ENCODE results near the gene PEG3.
"Not testable (repeated sequence)": the region's sequence is repeated elsewhere in the genome, so short reads cannot be mapped to it uniquely, and the experiment has no call there.

The PEG3 gene

DNA sequence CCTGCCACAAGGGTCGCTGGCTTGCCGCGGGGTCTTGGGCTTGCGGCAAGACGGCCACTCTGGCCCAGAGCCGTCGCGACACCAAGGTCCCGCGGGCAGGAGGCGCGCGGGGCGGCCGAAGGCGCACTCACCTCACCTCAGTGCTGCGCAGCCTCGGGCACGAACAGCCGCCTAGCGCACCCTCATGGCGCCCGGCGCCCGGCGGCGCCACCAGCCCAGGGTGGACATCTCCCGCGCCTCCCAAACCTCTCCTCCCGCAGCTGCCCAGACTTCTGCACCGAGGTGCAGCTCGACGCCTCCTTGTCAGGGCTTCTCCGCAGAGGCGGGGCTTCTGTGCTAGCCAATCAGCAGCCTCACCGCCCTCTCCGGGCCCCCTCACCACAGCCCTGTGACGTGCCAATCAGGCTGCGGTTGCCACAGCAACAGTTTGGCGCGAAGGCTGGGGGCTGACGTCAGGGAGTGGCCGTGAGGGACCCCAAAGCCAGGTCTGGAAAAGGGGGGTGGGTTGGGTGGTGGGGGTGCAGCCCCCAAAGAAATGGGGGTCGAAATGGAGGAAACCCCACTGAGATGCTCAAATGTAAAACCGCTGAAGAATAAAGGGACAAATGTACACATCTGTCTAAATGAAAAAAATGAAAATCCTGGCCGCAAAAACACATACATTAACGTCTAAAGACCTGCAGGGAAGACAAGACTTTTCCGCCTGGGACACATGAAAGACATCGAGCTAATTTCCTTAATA is at the start of gene PEG3, which contains the start of gene ZIM2:
Gene PEG3, minus strand, starts transcription at position 276 of the 742 bp plus-strand sequence. CDS start 16,071 bp downstream, outside the sequence.
Gene ZIM2, minus strand, starts transcription at position 276 of the 742 bp plus-strand sequence. CDS start 16,449 bp downstream, outside the sequence.
- peak; percentile 94 for DNase-seq

DNA sequence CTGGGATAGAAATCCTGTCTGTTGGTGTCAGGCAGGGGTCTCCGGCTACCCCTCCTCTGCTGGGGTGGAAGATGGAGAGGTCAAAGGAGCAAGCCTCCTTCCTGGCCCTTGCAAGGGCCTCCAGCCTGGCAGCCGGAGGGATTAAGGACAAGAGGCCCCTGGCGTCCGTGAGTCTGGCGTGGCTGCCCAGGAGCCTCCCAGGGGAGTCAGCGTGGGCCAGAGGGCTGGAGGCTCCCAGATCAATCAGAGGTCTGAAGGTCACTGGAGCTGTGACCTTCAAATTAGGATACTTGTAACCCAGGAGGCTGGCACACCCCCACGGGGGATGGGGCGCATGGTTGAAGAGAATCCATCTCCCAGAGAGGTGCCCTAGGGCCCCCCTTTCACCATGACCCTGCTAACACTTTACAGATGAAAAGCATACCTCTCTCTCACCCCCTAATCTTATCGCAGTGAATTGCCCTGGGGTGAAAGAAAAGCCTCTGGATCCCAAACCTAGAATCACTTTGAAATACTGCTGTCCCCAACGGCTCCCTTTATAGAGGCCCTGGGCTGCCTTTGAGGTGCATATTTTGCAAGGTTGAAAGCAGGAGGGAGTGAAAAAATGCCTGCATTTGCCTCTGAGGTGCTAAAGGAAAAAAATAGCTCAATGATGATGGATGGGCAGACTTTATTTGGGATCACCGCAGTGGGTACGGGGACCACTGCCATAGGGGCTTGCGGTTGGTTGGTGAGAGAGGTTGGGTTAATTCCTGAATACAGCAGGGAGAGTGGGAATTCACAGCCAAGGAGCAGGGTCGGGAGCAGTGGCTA is 44.9 kb upstream of the PEG3 start:
- no peak for DNase-seq

DNA sequence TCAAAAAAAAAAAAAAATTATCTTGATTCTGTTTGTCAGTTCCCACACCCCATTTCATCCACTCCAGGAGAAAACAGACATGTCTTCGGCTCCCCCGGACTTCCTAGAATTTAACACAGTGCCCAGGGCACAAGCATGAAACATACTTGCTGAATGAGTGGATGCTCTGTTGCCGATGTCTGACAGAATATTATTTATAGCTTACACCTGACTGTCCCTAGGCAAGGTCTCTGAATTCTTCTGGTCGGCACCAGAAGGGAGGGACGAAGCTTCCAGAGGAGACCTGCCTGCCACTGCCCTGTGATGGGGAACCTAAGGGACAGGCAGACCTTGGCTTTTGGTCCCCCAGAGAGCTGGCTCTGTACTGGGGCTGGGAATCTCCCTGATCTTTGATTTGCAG is 43.9 kb upstream of the PEG3 start:
- no peak for DNase-seq

DNA sequence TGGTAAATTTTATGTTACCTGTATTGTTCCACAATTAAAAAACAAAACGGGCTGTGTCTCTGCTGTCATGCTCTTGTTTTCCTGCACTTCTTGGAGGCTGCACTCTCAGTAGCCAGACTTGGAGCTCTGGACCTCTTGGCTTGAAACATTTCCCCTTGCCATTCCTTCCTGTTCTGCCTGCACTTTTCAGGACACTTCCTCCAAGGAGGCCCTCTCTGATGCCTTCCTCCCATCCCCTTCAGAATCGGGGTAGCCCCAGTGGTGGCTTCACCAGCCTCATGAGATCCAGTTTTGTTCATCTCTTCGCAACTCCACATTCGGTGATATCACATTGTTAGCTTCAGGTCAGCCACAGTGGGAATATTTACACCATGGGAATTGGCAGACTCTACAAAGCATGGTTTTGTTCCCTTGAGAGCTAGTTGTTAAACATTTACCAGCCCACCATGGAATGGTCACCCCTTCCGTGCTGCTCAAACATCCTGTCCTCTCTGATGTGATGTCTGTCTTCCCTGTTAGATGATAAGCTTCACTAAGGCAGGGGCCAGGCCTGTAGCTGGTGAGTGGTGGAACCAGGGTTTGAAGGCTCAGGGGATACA is 40.2 kb upstream of the PEG3 start:
- no peak for DNase-seq

DNA sequence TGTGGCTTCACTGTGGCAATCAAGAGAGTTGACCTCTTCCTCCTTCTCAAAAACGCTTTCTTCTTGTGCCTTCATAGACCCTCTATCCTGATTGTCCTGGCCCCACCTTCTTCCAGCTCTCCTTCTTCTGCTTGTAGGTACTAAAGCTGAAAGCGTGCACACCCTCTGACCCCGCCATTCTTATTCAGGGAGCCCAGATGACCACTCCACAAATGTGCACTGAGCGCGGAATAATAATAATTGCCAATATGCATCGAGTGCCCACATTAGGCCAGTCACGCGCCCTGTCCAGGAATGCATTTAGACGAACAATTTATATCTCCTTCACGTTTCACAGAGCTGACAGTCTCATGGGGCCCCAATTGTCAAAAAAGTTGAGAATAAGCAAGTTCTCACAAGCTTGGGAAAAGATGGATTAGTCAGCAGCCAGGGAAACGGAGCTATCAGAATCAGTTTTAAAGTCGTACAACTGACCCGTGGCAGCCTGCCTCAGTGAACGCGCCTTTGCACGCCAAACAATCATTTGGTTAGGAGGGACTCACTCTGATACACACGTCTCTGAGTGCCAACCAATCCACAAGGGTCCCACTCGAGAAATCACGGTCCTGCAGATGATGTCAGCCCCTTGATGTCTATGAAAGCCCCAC is 36.7 kb upstream of the PEG3 start:
- DNase-seq, result no peak

DNA sequence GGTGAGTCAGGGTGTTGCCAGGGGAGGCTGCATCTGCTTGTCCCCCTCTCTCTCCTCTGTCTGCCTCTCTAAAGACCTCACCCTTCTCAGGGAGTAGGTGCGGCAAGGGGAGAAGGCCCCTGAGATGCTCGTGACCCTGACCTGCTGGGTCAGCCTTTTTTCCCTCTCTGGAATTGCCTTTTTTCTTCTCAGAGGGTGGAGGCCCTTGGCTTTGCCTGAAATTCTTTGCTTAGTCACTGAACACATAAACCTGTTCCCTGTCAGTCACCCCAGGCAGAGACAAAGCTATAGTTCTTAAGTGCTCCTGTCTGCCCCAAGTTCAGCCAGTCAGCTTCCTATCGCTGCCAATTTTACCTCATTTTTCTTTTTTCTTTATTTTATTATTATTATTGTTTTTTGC is 35.2 kb upstream of the PEG3 start:
- no peak for DNase-seq

DNA sequence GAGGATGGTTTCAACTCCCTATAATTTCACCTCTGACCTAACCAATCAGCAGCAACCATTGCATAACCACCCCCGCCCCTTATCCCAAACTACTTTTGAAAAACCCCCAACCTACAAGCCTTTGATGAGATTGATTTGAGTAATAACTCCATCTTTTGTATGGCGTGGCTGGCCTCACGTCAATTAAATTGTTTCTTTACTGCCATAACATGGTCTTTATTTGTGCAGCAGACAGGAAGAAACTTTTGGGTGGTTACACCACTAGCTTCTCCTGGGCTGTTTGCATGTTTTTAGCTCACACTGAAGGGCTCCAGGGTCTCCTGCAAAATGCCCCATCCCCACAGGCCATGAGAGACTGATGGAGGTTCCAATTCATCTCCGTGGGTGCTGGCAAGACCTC is 34.0 kb upstream of the PEG3 start:
- DNase-seq, result no peak

DNA sequence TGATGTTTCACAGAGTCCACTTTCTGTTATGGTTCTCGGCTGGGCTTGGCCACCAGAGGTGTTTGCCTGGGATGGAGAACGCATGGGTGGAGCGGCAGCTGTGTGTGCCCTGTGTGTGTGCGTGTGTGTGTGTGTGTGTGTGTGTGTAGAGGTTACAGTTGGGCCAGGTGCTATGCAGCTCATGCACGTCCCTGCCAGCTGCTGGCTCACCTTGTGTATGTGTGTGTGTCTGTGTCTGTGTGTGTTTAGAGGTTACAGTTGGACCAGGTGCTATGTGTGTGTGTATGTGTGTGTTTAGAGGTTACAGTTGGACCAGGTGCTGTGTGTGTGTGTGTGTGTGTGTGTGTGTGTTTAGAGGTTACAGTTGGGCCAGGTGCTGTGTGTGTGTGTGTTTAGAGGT is 33.0 kb upstream of the PEG3 start:
- DNase-seq, result peak; percentile 42

DNA sequence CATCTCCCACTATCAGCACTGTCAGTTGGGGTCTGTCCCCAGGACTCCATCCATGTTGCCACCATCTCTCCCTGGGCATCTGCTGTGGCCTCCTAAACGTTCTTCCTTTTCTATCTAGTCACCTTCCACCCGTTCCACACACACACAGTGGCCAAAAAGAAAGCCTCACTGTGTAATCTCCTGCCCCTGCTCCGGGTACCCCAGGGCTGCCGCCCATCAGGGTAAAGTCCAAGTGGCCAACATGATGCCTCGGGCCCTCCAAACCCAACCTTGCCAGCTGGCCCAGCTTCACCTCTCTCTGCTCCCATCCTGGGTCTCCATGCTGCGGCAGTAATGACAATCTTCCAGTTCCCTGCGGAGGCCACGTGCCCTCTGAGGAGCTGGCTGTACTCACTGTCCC is 29.4 kb upstream of the PEG3 start:
- DNase-seq, result no peak

DNA sequence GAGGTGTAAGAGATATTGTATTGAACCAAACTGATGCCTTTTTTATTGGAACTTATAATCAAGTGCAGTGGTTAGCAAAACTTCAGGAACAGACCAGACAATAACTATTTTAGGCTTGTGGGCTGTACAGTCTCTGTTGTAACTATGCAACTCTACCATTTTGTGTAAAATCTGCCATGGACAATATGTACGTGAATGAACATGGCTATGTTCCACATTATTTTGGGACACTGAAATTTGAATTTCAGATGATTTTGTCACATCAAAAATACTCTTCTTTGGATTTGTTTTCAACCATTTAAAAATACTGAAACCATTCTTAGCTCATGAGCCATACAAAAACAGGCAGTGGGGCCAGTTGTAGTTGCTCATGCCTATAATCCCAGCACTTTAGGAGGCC is 27.9 kb upstream of the PEG3 start:
- DNase-seq, result no peak

DNA sequence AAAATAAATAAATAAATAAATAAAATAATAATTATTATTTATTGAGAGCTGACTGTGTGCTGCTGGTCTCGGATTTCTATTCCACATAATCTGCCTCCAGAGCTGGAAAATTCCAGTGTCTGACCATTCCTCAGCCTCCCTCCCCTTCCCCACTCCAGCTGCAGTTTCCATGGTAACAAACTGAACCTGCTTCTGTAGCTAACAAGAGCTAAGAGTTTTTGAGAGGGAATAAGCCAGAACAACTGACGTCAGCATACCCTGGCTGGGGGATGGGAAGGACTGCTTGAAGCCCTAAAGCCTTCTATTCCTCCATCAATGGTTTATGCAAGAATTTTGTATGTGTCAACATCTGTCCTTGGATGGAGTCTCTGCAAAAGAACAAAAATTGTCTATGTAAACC is 26.0 kb upstream of the PEG3 start:
- DNase-seq, result peak; percentile 85

DNA sequence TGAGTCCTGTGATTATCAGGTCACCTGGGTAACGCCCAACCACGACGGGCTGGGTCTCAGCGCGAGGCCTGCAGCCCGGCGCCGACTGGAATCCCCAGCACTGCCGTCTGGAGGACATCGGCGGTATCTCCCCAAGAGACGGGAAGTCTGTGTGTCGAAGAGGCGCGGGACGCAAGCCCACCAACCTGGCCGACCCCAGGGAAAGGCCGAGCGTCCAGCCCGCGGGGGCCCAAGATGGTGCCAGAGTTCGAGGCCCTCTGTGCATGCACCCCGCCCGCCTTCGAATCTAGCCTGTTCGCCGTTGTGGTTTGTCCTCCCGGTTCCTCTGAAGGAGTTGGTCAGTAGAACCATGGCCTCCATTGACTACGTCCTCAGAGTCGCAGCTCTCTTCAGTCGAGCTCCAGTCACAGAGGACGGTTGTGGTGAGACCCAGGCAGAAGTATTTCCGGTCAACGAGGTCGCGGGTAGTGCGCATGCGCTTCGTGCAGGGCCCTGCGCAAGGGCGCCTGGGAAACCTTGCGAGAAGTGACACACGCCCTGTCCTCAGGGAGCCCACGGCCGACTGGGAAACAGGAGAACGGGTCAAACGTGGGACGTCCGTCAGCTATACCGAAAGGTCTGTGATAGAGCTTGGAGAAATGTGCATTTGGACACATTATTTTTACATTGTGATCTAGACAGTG is 24.1 kb upstream of the PEG3 start:
- no peak for DNase-seq

DNA sequence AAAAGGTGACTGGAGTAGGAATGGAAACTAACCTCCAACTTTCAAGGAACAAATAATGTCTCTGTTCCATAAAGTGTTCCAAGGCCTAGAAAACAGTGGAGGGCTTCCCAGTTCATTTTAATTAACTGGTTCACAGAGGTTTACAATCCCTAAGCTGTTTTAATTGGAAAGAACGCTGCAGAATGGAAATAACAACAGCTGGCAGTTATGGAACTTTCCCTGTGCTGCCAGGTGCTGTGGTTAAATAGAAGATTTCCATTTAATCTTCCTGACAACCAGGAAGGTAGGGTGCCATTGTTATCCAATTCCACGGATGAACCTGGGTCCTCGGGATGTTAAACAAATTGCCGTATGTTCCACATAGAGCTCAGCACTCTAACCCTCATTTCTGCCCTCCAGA is 22.2 kb upstream of the PEG3 start:
- DNase-seq, result no peak

DNA sequence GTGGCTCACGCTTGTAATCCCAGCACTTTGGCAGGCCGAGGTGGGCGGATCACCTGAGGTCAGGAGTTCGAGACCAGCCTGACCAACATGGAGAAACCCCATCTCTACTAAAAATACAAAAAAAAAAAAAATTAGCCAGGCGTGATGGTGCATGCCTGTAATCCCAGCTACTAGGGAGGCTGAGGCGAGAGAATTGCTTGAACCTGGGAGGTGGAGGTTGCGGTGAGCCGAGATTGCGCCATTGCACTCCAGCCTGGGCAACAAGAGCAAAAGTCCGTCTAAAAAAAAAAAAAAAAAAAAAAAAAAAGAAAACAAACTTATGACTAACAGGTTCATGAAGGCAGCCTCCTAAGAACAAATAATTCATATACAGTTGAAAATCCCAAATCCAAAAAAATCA is 19.9 kb upstream of the PEG3 start:
- not testable (repeated sequence) for DNase-seq

DNA sequence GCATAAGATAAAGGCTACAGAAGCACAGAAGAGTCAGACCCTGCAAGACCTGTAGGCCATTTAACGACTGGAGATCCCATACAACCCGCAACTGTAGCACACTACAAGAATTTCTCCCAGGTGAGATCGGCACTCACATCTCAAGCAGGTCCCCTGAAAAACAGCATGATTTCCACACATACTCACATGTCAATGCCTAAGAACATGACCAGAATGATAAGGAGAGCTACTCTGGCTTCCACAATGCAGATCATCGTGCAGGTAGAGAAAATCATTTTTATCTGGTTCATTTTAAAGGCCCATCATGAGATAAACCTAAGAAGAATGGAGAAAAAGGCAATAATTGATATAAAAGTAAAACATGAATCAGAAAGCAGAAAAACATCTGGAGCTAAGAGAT is 17.5 kb upstream of the PEG3 start:
- no peak for DNase-seq

DNA sequence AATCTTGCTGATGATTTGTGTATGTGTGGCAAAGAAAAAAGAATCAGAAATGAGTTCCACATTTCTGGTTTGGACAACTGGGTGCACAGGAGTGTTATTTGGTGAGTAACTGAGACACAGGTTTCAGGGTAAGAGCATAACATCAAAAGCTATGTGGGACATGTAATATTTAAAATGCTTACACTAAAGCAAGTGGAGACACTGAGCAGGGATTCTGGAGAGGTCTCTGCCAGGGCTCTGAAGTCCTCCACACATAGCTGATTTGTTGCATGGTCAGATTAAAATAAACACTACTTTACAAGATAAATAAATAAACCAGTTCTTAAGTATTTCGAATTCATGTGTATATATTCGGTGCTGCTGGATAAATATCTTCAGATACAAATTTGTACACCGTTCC is 16.3 kb upstream of the PEG3 start:
- DNase-seq, result no peak

DNA sequence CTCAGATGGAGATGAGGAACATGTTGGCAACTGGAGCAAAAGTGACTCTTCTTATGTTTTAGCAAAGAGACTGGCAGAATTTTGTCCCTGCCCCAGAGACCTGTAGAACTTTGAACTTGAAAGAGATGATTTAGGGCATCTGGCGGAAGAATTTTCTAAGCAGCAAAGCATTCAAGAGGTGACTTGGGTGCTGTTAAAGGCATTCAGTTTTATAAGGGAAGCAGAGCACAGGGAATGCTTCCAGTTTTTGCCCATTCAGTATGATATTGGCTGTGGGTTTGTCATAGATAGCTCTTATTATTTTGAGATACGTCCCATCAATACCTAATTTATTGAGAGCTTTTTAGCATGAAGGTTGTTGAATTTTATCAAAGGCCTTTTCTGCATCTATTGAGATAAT is 11.8 kb upstream of the PEG3 start:
- DNase-seq, result not testable (repeated sequence)

DNA sequence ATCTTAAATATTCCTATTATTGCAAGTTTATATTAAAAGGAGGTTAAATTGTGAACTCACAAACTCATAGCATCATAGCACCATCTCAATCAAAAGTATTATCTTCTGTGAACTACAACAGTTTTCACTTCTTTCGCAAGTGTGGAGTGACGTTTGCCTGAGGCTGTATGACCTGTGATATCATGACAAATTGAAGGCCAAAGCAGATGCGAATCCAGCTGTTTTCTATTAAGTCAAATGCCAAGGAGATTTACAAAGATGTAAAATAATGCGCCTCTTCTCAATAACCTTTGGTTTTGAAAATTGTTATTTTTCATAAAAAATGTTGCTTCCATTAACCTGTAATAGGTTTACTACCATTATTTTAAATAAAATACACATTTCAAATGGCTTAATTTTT is 7.6 kb upstream of the PEG3 start:
- no peak for DNase-seq

DNA sequence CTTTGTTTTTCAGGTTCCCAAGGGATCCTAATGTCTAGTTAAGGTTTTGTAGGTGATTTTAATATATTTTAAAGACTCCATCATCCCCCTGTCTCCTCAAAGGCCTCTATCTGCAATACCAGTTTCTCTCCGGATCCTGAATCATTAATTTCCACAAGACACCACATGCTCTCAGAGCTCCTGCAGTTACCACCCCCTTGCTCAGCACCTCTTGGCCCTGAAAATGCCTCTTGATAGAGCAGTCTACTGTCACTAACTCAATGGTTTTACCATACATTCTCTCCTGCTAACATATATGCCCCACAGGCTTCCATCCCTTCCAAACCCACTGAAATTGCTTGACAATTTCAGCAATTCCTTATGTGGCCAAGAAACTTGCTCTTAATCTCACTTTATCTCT is 1.9 kb upstream of the PEG3 start:
- DNase-seq, result no peak

DNA sequence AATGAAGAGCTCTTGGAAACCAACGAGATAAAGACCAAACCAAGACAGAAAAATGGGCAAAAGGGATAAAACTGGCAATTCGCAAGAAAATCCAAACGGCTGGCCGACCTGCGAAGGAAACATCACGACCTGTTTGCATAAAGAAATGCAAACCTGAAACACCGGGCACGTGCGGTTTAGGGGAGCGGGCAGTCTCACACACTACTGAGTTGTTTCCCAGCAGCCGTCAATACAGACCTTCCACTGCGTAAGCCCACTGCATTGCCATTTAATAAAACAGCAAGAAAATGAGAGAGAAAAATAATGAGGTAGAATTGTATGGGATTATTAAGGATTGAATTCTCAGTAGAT is 642 bp upstream of the PEG3 start:
- peak; percentile 56 for DNase-seq

DNA sequence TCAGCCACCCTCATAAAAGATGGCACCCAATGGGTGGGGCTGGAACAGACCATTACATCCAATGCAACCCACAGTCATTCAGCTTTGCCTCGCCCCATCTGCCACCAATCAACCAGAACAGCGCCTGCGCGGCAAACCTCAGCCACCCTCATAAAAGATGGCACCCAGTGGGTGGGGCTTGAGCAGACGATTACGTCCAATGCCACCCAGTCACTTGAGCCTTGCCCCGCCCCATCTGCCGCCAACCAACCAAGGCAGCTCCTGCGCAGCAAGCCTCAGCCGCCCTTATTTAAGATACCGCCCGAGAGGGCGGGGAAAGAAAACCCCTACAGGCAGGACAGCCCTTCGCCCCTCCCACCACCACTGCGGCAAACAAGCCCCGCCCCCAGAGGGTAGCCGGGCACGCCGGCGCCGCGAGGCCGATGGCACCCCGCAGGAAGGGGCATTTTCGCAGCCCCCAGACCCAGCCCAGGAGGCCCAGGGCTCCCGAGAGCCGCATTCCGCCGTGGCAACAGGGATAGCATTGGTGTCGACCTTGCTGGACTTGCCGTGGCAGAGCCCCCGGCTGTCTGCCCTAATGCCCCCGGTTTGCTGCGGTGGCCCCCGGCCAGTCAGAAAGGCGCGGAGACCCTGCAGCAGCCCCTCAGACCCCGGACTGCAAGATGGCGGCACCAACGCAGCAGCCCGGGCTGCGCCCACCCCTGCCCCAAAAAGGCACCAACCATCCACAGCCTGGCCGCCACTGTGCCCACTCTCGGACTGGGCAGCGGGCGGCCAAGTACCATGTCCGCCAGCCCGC is 675 bp downstream of the PEG3 start:
- peak; percentile 97 for DNase-seq
